ENCODE measurements around the gene SYF2.

Gene SYF2

DNA sequence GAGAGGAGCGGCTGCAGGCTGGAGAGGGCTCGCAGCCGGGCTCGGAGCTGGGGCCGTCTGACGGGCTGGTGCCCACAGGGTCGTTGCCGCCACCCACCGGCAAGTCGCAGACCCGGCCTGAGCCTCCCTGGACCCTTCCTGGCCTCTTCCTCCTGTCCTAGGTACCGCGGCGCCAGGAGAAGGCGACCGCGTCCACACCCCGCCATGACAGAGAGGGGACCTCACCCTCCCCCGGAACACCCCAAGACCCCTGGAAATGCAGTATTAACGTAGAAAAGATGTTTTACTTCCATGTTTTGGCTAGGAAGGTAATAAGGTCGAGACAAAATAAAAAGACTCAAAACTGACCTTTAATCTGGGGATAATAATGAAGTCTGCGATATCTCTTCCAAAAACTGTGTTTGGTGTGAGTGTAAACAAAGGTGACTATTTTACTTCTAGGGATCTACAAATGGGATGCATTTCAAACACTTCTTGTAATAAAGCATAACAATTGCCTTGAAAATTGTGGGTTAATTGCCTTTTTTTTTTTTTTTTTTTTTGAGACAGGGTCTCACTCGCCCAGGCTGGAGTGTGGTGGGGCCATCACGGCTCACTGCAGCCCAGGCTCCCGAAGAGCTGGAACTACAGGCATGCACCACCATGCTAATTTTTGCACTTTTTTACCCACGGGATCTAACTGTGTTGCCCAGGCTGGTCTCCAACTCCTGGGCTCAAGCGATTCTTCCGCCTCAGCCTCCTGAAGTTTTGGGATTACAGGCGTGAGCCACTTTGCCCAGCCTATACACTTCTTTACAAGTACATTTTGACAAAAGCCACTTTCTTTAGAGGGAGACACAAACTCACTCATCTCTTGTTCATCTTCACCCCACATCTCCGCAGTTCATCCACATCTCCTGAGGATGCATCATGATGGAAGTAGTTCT lies 15.8 kb upstream of the SYF2 start:
- CTCF ChIA-PET: interaction anchor here (0.6 to 0.7 kb wide), 3 partner anchors 18 to 550 kb away, joined by 3 read pairs; no protein-coding TSS in a partner anchor
- peak overlapping the region; percentile 99 for H3K4me3 ChIP-seq (ENCODE audit: low read depth, low read length)
- POLR2A ChIA-PET: interaction anchor here (0.5 to 6.2 kb wide), 31 partner anchors 9 to 597 kb away, joined by 3 to 100 read pairs (median 4); partner anchors contain the start of genes CLIC4, MACO1, MTFR1L and SELENON
- H3K36me3 ChIP-seq (ENCODE audit: control insufficient read depth in 2 of 2, insufficient read depth in 1 of 2, low read length in 2 of 2): peaks cover 18 to 35% of the 10 kb centered on the region in 2 experiments
- 0 out of 2 replicates have a peak, but pooled peaks cover 2% of the 10 kb centered on the region for H3K4me1 ChIP-seq (ENCODE audit: control insufficient read depth, insufficient read depth, low read length)
- no peaks in the 10 kb centered on the region for H3K9me3 ChIP-seq (ENCODE audit: control insufficient read depth, insufficient read depth, low read depth, low read length)
- H3K27ac ChIP-seq (ENCODE audit: extremely low read depth, low read depth, low read length): peak overlapping the region; percentile 96; the same call in 1 of the 2 replicates
- TF ChIP-seq ZNF621 (tag by site-specific recombination; IDR thresholded peaks at IDR 0.05): no peak
- no peak for TF ChIP-seq ZNF366 (tag by site-specific recombination; conservative IDR thresholded peaks at IDR 0.05)
- TF ChIP-seq ZNF664 (tag by site-specific recombination; IDR thresholded peaks at IDR 0.05): no peak
- TF ChIP-seq, protein P1, sequence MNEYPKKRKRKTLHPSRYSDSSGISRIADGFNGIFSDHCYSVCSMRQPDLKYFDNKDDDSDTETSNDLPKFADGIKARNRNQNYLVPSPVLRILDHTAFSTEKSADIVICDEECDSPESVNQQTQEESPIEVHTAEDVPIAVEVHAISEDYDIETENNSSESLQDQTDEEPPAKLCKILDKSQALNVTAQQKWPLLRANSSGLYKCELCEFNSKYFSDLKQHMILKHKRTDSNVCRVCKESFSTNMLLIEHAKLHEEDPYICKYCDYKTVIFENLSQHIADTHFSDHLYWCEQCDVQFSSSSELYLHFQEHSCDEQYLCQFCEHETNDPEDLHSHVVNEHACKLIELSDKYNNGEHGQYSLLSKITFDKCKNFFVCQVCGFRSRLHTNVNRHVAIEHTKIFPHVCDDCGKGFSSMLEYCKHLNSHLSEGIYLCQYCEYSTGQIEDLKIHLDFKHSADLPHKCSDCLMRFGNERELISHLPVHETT (tag by site-specific recombination; IDR thresholded peaks at IDR 0.05): no peak
- TF ChIP-seq ZNF514 (tag by site-specific recombination; IDR thresholded peaks at IDR 0.05): no peak
- TF ChIP-seq ZNF677 (tag by site-specific recombination; IDR thresholded peaks at IDR 0.05): no peak
- TF ChIP-seq ZNF561 (tag by site-specific recombination; IDR thresholded peaks at IDR 0.05; ENCODE audit: borderline replicate concordance): no peak
- TF ChIP-seq ZIC2 (tag by site-specific recombination; IDR thresholded peaks at IDR 0.05): no peak
- peak; percentile 33; the same call in 1 of the 2 replicates for TF ChIP-seq ZBTB48 (tag by site-specific recombination; IDR thresholded peaks at IDR 0.05)
- TF ChIP-seq RBAK (tag by site-specific recombination; IDR thresholded peaks at IDR 0.05): no peak
- TF ChIP-seq ZNF626 (tag by site-specific recombination; IDR thresholded peaks at IDR 0.05): no peak
- TF ChIP-seq SP2 (tag by site-specific recombination; IDR thresholded peaks at IDR 0.05): no peak
- 0 out of 2 replicates have a peak, but pooled peaks have one; percentile 40 for TF ChIP-seq ZNF121 (tag by site-specific recombination; IDR thresholded peaks at IDR 0.05)
- no peak for TF ChIP-seq ZNF776 (tag by site-specific recombination; IDR thresholded peaks at IDR 0.05; ENCODE audit: borderline replicate concordance)
- no peak for TF ChIP-seq ZNF132 (tag by site-specific recombination; IDR thresholded peaks at IDR 0.05; ENCODE audit: borderline replicate concordance)
- peak; percentile 80 for TF ChIP-seq ZNF335 (tag by site-specific recombination; conservative IDR thresholded peaks at IDR 0.05)
- TF ChIP-seq, protein P2, sequence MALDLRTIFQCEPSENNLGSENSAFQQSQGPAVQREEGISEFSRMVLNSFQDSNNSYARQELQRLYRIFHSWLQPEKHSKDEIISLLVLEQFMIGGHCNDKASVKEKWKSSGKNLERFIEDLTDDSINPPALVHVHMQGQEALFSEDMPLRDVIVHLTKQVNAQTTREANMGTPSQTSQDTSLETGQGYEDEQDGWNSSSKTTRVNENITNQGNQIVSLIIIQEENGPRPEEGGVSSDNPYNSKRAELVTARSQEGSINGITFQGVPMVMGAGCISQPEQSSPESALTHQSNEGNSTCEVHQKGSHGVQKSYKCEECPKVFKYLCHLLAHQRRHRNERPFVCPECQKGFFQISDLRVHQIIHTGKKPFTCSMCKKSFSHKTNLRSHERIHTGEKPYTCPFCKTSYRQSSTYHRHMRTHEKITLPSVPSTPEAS (tag by site-specific recombination; IDR thresholded peaks at IDR 0.05): no peak
- TF ChIP-seq, protein P3, sequence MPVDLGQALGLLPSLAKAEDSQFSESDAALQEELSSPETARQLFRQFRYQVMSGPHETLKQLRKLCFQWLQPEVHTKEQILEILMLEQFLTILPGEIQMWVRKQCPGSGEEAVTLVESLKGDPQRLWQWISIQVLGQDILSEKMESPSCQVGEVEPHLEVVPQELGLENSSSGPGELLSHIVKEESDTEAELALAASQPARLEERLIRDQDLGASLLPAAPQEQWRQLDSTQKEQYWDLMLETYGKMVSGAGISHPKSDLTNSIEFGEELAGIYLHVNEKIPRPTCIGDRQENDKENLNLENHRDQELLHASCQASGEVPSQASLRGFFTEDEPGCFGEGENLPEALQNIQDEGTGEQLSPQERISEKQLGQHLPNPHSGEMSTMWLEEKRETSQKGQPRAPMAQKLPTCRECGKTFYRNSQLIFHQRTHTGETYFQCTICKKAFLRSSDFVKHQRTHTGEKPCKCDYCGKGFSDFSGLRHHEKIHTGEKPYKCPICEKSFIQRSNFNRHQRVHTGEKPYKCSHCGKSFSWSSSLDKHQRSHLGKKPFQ (tag by site-specific recombination; IDR thresholded peaks at IDR 0.05): no peak
- 0 out of 2 replicates have a peak, but pooled peaks have one; percentile 46 for TF ChIP-seq ZNF610 (tag by site-specific recombination; IDR thresholded peaks at IDR 0.05; ENCODE audit: borderline replicate concordance)
- TF ChIP-seq, protein P4, sequence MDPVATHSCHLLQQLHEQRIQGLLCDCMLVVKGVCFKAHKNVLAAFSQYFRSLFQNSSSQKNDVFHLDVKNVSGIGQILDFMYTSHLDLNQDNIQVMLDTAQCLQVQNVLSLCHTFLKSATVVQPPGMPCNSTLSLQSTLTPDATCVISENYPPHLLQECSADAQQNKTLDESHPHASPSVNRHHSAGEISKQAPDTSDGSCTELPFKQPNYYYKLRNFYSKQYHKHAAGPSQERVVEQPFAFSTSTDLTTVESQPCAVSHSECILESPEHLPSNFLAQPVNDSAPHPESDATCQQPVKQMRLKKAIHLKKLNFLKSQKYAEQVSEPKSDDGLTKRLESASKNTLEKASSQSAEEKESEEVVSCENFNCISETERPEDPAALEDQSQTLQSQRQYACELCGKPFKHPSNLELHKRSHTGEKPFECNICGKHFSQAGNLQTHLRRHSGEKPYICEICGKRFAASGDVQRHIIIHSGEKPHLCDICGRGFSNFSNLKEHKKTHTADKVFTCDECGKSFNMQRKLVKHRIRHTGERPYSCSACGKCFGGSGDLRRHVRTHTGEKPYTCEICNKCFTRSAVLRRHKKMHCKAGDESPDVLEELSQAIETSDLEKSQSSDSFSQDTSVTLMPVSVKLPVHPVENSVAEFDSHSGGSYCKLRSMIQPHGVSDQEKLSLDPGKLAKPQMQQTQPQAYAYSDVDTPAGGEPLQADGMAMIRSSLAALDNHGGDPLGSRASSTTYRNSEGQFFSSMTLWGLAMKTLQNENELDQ (tag by site-specific recombination; IDR thresholded peaks at IDR 0.05; ENCODE audit: low read depth): no peak
- no peak for TF ChIP-seq ZNF701 (tag by site-specific recombination; IDR thresholded peaks at IDR 0.05)
- TF ChIP-seq ZNF433 (tag by site-specific recombination; IDR thresholded peaks at IDR 0.05; ENCODE audit: low read depth): no peak
- no peak for TF ChIP-seq ZNF350 (tag by site-specific recombination; IDR thresholded peaks at IDR 0.05)
- no peak for TF ChIP-seq GLI4 (tag by site-specific recombination; IDR thresholded peaks at IDR 0.05)
- no peak for TF ChIP-seq ZFP3 (tag by site-specific recombination; IDR thresholded peaks at IDR 0.05; ENCODE audit: low read depth)
- TF ChIP-seq ZBTB8A (tag by site-specific recombination; IDR thresholded peaks at IDR 0.05): peak; percentile 68
- TF ChIP-seq ZNF155 (tag by site-specific recombination; IDR thresholded peaks at IDR 0.05): no peak
- no peak for TF ChIP-seq SP7 (tag by site-specific recombination; IDR thresholded peaks at IDR 0.05)
- no peak for TF ChIP-seq ZNF624 (tag by site-specific recombination; IDR thresholded peaks at IDR 0.05)
- TF ChIP-seq PRDM1 (tag by site-specific recombination; IDR thresholded peaks at IDR 0.05): no peak
- TF ChIP-seq ZNF473 (tag by site-specific recombination; IDR thresholded peaks at IDR 0.05): no peak
- TF ChIP-seq ZNF785 (tag by site-specific recombination; IDR thresholded peaks at IDR 0.05): 0 out of 2 replicates have a peak, but pooled peaks have one; percentile 59
- TF ChIP-seq ZNF747 (tag by site-specific recombination; IDR thresholded peaks at IDR 0.05): no peak

Data from HEK293 (cell line).